HG03060 (cell line): ENCODE data around the gene LIPT2.
A peak's percentile ranks its signal among the peaks of the same experiment; 100 is the strongest.
"Not testable (repeated sequence)": the region's sequence is repeated elsewhere in the genome, so short reads cannot be mapped to it uniquely, and the experiment has no call there.

ENCODE experiments used
- ATAC-seq: cut with Tn5 transposase; IDR thresholded peaks from one replicate; pipeline ENCODE4 v1.9.1; 2021; ENCODE audit warnings: low read depth, moderate number of reproducible peaks; ENCODE audit not compliant: unreplicated experiment

Gene LIPT2

GRCh38 chr11:74492974-74493790 lies at the start of gene LIPT2:
TSS of gene LIPT2 (minus strand) at chr11:74493724. CDS start at chr11:74493703, 21 bp downstream.
- peak; percentile 76 for ATAC-seq

DNA sequence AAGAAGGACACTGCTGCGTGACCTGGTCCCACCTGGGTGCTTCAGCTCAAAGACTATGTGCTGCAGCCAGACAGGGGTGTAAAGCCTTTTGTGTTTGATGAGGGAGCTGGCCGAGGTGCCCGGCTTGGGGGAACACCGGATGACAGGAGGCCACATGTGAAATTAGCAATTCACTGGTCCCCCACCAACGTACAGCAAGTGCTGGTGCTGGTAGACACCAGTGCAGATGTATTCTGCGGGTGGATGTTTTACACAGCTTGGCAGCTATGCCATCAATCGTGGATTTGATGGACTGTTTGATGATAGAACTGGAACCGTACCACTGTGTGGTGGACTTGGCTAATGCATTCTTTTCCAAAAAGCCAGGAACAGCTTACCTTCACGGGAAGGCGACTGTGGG lies 47.9 kb upstream of the LIPT2 start:
- ATAC-seq = no peak

GRCh38 chr11:74540270-74540669 lies 46.7 kb upstream of the LIPT2 start:
- no peak for ATAC-seq

- no peak for ATAC-seq
These were observed 45.2 kb upstream of the LIPT2 start for GRCh38 chr11:74538680-74539079.

- no peak for ATAC-seq
These were observed 42.0 kb upstream of the LIPT2 start for GRCh38 chr11:74535371-74536160.

- ATAC-seq = not testable (repeated sequence)
These were observed 41.4 kb upstream of the LIPT2 start for GRCh38 chr11:74534946-74535275.

- no peak for ATAC-seq
These were observed 40.9 kb upstream of the LIPT2 start for GRCh38 chr11:74534216-74534945.

DNA sequence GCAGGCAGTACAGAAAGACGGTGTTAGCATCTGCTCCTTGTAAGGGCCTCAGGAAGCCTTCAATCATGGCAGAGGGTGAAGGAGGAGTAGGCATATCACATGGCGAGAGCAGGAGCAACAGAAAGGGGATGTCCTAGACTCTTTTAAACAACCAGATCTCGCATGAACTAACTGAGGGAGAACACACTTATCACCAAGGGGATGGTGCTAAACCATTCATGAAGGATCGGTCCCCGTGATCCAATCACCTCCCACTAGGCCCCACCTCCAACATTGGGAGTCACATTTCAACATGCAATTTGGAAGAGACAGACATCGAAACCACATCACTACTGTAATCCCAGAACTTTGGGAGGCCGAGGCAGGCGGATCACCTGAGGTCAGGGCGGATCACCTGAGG lies 39.9 kb upstream of the LIPT2 start:
- no peak for ATAC-seq

- no peak for ATAC-seq
These were observed 39.1 kb upstream of the LIPT2 start for GRCh38 chr11:74532501-74533246.

- no peak for ATAC-seq
These were observed 31.5 kb upstream of the LIPT2 start for GRCh38 chr11:74524978-74525377.

GRCh38 chr11:74524501-74524900 lies 31.0 kb upstream of the LIPT2 start:
- no peak for ATAC-seq

GRCh38 chr11:74522776-74523175 lies 29.3 kb upstream of the LIPT2 start:
- no peak for ATAC-seq

DNA sequence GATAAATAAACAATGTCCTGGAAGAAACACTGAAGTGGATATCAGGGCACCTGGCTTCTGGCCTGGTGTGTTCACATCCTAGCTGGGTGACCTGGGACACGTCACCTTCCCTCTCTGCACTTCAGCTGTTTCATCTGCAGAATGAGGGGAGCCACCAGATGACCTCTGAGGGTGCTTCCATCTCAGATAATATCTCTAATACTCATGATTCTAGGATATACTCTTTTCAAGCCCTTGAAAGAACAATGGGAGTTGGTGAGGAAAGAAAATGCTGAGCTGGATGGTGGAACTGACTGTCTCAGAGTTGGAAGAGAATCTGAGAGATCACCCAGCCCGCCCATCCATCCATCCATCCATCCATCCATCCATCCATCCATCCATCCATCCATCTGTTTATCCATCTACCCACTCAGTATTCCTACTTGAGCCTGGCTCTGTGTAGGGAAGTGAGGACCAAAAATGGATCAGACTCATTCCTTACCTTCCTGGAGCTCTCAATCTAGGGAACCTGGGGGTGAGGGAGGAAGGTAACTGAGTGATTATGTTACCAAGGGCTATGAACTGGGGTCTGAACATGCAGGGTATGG lies 28.2 kb upstream of the LIPT2 start:
- no peak for ATAC-seq

DNA sequence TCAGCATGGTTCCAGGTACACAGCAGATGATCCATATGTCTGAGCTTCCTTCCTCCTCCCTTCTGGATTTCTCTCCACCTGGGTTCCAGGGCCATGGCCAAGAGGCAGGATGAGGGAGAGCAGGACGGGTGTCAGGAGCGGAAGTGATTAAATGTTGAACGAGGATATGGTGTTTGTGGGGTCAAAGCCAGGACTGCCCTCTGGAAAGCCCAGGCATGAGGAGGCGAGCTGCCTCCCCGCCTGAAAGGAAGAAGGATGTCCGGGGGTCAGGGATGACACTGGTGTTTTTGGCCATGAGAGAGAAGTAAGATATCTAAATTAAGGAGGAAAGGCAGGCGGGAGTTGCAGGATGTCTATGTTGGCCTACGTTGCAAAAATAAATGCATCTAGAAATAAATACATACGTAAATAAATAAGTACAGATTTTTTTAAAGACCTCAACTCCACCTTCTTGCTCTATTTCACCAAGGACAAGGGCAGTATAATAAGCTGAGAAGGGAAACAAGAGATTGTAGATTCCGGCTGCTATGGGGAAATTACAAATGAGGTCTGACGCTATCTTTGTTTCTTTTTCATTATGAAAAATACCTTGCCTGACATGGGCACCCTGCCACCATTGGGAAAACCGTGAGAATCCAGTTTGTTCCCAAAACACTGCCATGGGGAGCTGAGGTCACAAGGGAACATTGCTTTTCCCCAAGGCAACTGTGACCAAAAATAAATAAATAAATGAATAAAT lies 27.6 kb upstream of the LIPT2 start:
- no peak for ATAC-seq

DNA sequence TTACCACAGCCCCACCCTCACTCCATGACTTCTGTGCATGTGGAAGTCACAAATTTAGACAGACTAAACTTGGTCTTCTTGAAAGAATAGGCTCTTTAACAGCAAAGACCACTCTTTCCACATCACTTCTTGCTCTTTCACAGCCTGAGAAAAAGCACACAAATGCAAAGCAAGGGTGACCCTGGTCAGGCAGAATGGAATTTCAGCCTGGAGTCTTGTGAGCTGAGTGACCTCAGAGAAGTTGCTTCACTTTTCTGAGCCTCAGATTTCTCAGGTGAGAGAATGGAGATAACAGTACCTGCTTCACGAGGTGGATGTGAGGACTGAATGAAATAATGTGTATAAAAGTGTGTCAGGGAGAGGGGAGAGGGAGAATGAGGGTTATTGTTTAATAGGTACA lies 26.8 kb upstream of the LIPT2 start:
- ATAC-seq = no peak

DNA sequence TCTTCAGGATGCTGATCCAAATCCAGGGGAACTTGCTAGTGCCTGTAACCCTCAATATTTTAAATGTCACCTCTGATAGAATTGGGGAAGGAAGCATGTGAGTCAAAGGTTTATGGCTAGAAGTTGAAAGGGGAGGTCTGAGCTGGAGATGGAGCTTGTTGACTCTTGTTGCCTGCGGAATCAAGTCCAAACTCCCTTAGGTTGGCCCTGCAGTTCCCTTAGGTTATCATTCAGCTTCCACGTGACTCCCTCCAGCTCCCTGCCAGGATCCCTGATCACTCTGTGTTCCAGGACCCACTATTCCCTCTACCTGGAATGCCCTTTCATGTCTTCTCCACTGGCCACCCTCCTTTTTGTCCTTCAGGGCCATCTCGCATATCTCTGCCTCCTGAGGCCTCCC lies 26.2 kb upstream of the LIPT2 start:
- no peak for ATAC-seq

DNA sequence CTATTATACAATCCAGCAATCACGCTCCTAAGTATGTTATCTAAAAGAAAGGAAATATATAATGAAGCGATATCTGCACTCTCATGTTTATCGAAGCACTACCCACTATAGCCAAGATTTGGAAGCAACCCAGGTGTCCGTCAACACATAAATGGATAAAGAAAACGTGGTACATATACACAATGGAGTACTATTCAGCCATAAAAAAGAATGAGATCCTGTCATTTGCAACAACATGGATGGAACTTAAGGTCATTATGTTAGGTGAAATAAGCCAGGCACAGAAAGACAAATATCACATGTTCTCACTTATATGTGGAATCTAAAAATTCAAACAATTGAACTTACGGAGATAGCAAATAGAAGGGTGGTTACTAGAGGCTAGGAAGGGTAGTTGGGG lies 24.1 kb upstream of the LIPT2 start:
- not testable (repeated sequence) for ATAC-seq

- ATAC-seq = no peak
These were observed 14.1 kb upstream of the LIPT2 start for GRCh38 chr11:74507582-74507981.

GRCh38 chr11:74506823-74507222 lies 13.3 kb upstream of the LIPT2 start:
- no peak for ATAC-seq

- ATAC-seq = no peak
These were observed 12.4 kb upstream of the LIPT2 start for GRCh38 chr11:74505911-74506310.
